Muscle of leg (tissue), 11 donors: Measurements from ENCODE around the gene IL2RA. TPM values are rescaled to one million over a fixed set of nuclear protein-coding genes. Genes with fewer than 3 reads are reported as not detected.

ENCODE experiments used
- DNase-seq: peaks from one replicate; pipeline ENCODE4 v3.0.0; 2013
- H3K27ac ChIP-seq: one replicate; pipeline ENCODE4 v1.5.1; 2013; ENCODE audit warnings: mild to moderate bottlenecking, low read length, control low read depth
- H3K27me3 ChIP-seq: one replicate; pipeline ENCODE4 v1.6.1; 2013; ENCODE audit warnings: low read length; ENCODE audit not compliant: control insufficient read depth, insufficient read depth
- H3K36me3 ChIP-seq: one replicate; pipeline ENCODE4 v1.6.1; 2013; ENCODE audit warnings: low read length; ENCODE audit not compliant: control insufficient read depth, insufficient read depth
- H3K4me1 ChIP-seq: one replicate; pipeline ENCODE4 v1.6.1; 2013; ENCODE audit warnings: low read length; ENCODE audit not compliant: control insufficient read depth, insufficient read depth
- H3K4me3 ChIP-seq: one replicate; pipeline ENCODE4 v1.5.1; 2013; ENCODE audit warnings: low read length, control low read depth
- H3K9me3 ChIP-seq: replicated peaks from 2 replicates; pipeline ENCODE4 v1.6.1; 2013; ENCODE audit warnings: low read depth, low read length; ENCODE audit not compliant: control insufficient read depth
- WGBS: methylation state at CpG from one replicate; pipeline ENCODE4 v1.1.5; 2013; ENCODE audit warnings: missing lambda C conversion rate; ENCODE audit not compliant: insufficient coverage; 5-methylcytosine and 5-hydroxymethylcytosine counted together
- polyA plus RNA-seq, 8 donors: library from polyadenylated mRNA; unstranded; fragments of 120-200 nt; gene quantifications; one replicate each; pipeline versions ENCODE4 v1.2.1 to v1.2.3, GENCODE V29; 2013; ENCODE audit warnings: inconsistent platforms in 1 of 8, low replicate concordance in 1 of 8; ENCODE audit not compliant: insufficient read length in 8 of 8, insufficient read depth in 1 of 8
- total RNA-seq: library from RNA; stranded (reverse); fragments of 120-200 nt; gene quantifications from one replicate; pipeline ENCODE4 v1.2.4, GENCODE V29; 2013

Gene IL2RA
- total and polyA plus RNA-seq, 9 donors: 0.05 to 0.24 (median 0.10) TPM; not detected in 5

DNA sequence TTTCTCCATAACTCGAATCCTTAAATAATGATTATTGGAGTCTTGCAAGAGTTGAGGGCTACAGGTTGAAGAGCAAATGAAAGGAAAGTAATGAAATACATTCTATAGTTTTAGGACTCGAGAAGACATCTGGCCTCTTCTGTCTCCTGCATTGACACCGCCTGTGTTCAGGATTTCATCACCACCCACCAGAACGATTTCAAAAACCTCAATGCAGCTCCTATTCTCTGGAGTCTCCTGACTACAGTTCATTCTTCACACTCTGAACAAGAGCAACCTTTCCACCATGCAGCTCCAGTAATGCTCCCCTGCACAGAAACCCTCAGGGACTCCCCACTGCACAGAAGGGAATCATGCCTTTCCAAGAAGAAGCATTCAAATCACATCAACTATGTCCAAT, 90.3 kb downstream of the IL2RA start:
- H3K27me3 ChIP-seq: peaks cover 7% of the 10 kb centered on the region
- H3K27ac ChIP-seq: no peak overlapping the region
- no peaks in the 10 kb centered on the region for H3K9me3 ChIP-seq
- H3K36me3 ChIP-seq: no peaks in the 10 kb centered on the region
- DNase-seq: no peak
- 68% methylated on average over 3 of the region's 4 CpGs for WGBS
- peaks cover 6% of the 10 kb centered on the region for H3K4me1 ChIP-seq
- H3K4me3 ChIP-seq: no peak overlapping the region

DNA sequence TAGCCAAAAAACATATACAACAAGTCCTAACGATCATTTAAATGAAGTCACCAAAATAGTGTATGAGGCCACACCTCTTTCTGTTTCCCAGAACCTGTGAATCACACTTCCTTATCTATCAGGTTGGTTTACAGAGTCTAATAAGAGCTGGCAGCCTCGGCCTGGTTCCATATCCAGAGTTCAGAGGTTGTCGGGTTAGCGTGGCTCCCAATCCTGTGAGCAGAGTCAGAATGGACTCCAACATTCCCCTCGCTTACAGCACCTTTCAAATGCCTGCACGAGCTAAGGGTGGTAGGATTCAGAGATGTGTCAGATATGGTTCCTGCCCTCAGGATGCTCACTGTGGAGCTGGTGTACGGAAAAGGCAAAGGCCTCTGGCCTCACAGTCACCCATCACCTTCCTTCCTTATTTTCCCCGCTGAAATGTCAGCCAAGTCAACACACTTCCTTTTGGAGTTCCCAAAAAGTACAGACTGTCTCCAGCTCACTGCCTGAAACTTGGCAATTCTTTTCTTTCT, 90.8 kb downstream of the IL2RA start:
- 92% methylated on average over 2 of the region's 8 CpGs for WGBS
- Histone ChIP-seq H3K4me3 (no peak overlapping the region), H3K27me3 (peaks cover 3% of the 10 kb centered on the region), H3K36me3 (no peaks in the 10 kb centered on the region), H3K4me1 (peaks cover 2% of the 10 kb centered on the region), H3K9me3 (no peaks in the 10 kb centered on the region), H3K27ac (no peak overlapping the region)
- no peak for DNase-seq

DNA sequence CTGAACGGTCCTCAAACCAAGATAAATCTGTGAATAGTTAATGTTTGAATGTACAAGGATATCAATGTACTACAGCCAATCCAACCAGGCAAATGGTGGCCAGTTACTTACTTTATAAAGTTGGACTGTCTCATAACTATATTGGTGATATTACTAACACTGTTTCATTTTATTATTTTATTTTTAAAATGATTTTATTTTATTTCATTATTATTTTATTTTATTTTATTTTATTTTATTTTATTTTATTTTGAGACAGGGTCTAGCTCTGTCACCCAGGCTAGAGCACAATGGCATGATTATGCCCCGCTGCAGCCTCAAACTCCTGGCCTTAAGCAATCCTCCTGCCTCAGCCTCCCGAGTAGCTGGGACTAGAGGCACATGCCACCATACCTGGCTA, 91.6 kb downstream of the IL2RA start:
- DNase-seq: no peak
- H3K27ac ChIP-seq: no peak overlapping the region
- H3K9me3 ChIP-seq: no peaks in the 10 kb centered on the region
- no peak overlapping the region for H3K4me3 ChIP-seq
- H3K36me3 ChIP-seq: no peaks in the 10 kb centered on the region
- no peaks in the 10 kb centered on the region for H3K4me1 ChIP-seq
- WGBS: 100% methylated on average over 1 of the region's 3 CpGs
- H3K27me3 ChIP-seq: peaks cover 2% of the 10 kb centered on the region

DNA sequence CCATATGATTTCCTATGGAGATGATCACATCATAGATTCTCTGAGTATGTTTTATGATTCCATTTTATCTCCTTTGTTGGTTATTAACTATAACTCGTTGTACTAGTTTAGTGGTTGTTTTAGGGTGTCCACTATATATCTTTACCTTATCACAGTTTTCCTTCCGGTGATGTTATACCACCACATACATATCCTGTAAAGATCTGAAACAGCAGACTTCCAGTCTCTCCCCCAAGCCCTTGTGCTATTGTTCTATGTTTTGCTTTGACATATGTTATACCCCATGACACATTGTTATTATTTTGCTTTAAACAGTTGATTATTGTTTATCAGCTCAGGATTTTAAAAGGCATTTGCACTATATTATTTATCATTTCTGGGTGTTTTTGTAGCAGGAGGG, 92.1 kb downstream of the IL2RA start:
- Histone ChIP-seq H3K9me3 (no peaks in the 10 kb centered on the region), H3K4me3 (no peak overlapping the region), H3K4me1 (no peaks in the 10 kb centered on the region), H3K36me3 (no peaks in the 10 kb centered on the region), H3K27ac (no peak overlapping the region), H3K27me3 (peaks cover 2% of the 10 kb centered on the region)
- no peak for DNase-seq
- WGBS: no CpG with 5 or more reads among the region's 2 CpGs

DNA sequence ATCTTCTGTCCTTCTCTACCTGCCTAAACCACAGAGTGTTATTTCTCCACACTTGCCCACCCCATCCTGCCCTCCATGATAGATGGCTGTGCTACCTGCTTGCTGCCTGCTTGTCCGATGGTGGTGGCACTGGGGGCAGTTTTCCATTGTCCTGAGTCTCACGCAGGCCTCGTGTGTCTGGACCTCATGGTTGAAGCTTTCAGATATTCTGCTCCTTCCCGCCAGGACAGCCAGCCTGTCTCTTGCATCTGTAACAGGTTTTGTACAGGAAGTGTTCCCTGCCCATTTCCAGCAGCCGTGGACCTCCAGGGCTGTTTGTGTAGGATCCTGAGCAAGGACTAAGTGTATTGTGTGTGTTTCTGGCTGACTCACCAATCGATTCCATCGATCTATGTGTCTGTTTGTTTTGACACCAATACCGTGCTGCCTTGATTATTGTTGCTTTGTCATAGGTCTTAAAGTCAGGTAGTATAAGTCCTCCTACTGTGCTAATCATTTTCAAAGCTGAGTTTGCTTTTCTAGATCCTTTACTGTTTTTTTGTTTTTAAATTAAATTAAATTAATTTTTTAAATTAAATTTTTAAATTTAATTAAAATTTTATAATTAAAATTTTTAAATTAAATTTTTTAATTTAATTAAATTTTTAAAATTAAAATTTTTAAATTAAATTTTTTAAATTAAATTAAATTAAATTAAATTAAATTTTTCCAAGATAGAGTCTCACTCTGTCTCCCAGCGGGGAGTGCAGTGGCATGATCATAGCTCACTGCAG, 93.3 kb downstream of the IL2RA start:
- H3K9me3 ChIP-seq: no peaks in the 10 kb centered on the region
- no peak for DNase-seq
- H3K27ac ChIP-seq: no peak overlapping the region
- H3K4me3 ChIP-seq: no peak overlapping the region
- 80% methylated on average over 5 of the region's 9 CpGs for WGBS
- no peaks in the 10 kb centered on the region for H3K36me3 ChIP-seq
- no peaks in the 10 kb centered on the region for H3K4me1 ChIP-seq
- peaks cover 2% of the 10 kb centered on the region for H3K27me3 ChIP-seq

DNA sequence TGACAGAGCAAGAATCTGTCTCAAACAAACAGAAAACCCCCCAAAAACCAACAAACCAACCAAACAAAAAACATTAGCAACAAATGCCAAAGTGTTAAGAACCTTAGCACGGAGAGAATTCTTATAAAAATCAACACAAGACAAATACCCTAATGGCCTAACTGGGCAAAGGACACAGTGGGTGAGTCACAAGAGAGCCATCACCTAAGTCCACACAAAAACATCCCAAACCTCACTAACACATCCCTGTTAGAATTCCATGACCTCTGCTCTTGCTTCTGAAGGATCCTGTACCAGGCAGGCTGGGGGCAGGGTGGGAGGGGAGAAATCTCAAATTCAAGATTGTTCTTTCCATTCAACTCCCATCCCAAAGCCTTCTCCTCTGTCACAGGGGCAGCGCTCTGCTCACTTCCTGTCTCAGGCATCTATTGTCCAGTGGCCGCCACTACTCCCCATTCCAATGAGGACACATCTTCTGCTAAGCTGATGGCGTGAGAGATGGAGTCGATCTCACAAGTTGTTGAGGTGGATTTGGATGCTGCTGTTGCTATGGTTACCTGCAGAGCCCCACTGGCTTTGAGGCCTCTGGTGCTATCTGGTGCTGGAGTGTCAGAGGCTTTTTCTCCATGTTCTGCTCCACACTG, 94.0 kb downstream of the IL2RA start:
- Histone ChIP-seq H3K27me3 (peaks cover 2% of the 10 kb centered on the region), H3K27ac (no peak overlapping the region), H3K9me3 (no peaks in the 10 kb centered on the region), H3K4me3 (no peak overlapping the region), H3K4me1 (no peaks in the 10 kb centered on the region), H3K36me3 (no peaks in the 10 kb centered on the region)
- no CpG with 5 or more reads among the region's 5 CpGs for WGBS
- no peak for DNase-seq

DNA sequence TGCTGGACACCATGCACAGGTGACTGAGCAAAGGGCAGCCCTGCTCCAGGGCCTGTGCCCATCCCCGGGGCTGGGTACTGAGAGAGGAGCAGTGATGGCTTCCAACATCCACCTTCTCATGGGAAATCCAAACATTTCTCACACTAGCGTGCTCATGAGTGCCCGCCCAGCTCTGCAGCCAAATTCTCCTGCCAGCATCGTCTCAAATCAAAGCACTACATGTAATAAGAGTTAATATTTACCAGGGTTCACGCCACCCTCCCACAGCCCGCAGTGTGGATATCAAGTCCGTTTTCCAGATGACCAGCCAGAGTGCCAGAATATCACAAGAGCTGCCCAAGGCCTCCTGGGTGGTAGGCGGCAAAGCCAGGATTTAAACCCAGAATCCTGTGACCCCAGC, 96.9 kb downstream of the IL2RA start:
- Histone ChIP-seq H3K9me3 (no peaks in the 10 kb centered on the region), H3K4me1 (no peaks in the 10 kb centered on the region), H3K4me3 (no peak overlapping the region), H3K27ac (no peak overlapping the region), H3K27me3 (no peaks in the 10 kb centered on the region), H3K36me3 (no peaks in the 10 kb centered on the region)
- 96% methylated on average over 3 of the region's 8 CpGs for WGBS
- no peak for DNase-seq

DNA sequence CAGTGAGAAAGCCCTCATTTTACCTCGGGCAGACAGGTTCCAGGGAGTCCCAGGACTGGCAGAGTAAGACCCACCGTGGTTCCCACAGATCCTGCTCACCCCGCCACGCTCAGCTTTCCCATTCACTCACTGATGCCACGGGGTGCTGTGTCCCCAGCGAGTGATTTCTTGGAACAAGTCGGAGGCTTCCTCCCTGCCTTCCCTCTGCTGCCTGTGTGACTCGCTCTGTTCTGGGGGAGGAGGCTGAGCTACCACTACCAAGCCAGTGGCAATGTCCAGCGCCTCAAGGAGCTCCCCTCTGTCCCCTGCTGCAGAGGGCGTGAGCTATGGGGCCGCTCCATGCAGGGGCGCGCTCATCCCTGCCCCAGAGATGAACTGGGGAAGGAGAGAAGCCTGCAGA, 97.4 kb downstream of the IL2RA start:
- H3K27ac ChIP-seq: no peak overlapping the region
- no peaks in the 10 kb centered on the region for H3K27me3 ChIP-seq
- H3K36me3 ChIP-seq: no peaks in the 10 kb centered on the region
- no peak overlapping the region for H3K4me3 ChIP-seq
- H3K9me3 ChIP-seq: no peaks in the 10 kb centered on the region
- H3K4me1 ChIP-seq: no peaks in the 10 kb centered on the region
- no peak for DNase-seq
- 82% methylated on average over 11 of the region's 13 CpGs for WGBS

DNA sequence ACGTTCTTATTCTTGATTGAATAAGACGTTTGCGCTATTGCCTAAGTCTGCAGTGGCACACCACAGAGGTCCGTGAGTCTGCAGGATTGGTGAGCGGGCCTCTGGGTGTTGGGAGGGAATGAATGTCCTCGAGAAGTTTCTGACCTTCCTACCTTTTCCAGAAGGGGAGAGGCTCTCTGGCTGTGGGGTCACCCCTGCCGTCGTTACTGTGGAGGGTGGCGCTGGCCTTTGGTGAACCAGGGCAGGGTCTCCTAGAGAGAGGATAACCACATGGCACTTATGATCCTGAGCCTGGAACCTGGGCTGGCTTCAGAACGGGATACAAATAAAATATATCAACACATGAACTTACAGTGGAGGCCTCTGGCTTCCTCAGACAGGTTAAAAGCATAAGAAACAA, 98.6 kb downstream of the IL2RA start:
- Histone ChIP-seq H3K4me1 (no peaks in the 10 kb centered on the region), H3K4me3 (no peak overlapping the region), H3K36me3 (no peaks in the 10 kb centered on the region), H3K27me3 (no peaks in the 10 kb centered on the region), H3K27ac (no peak overlapping the region), H3K9me3 (no peaks in the 10 kb centered on the region)
- DNase-seq: no peak
- 89% methylated on average over 3 of the region's 10 CpGs for WGBS

DNA sequence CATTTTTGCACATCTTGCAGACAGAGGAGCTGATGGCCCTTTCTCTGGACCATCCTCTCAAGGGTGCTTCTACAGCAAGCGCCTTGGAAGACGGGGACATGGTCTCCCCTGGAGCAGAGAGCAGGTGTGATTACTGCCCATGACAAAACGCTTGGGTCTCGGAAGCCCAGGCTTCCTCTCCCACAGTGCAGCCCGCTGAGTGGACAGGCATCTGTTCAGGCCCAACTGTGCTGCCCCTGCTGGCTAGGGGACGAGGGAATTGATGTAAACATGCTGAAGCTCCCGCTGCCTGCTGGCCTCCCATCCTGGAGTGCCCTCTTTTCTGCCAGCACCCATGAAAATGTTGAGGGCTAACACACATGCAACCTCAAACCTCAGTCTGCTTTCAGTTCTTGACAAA, 99.1 kb downstream of the IL2RA start:
- H3K9me3 ChIP-seq: no peaks in the 10 kb centered on the region
- H3K4me3 ChIP-seq: no peak overlapping the region
- WGBS: 50% methylated on average over 7 of the region's 7 CpGs
- H3K4me1 ChIP-seq: no peaks in the 10 kb centered on the region
- no peak overlapping the region for H3K27ac ChIP-seq
- DNase-seq: no peak
- no peaks in the 10 kb centered on the region for H3K36me3 ChIP-seq
- no peaks in the 10 kb centered on the region for H3K27me3 ChIP-seq
